HG02623 (cell line): ENCODE results near the gene GPD2.
"Not testable (repeated sequence)": the region's sequence is repeated elsewhere in the genome, so short reads cannot be mapped to it uniquely, and the experiment has no call there.

Experiments used
- ATAC-seq: cut with Tn5 transposase; IDR thresholded peaks from one replicate; pipeline ENCODE4 v1.9.1; 2021; ENCODE audit warnings: moderate library complexity; ENCODE audit not compliant: unreplicated experiment

Gene GPD2

GRCh38 chr2:156522864-156523440 lies 86.8 kb downstream of the GPD2 start:
- ATAC-seq = no peak

GRCh38 chr2:156526950-156527636 lies 90.9 kb downstream of the GPD2 start:
- peak; percentile 85 for ATAC-seq

- not testable (repeated sequence) for ATAC-seq
These were observed 92.4 kb downstream of the GPD2 start for GRCh38 chr2:156528583-156528982.

DNA sequence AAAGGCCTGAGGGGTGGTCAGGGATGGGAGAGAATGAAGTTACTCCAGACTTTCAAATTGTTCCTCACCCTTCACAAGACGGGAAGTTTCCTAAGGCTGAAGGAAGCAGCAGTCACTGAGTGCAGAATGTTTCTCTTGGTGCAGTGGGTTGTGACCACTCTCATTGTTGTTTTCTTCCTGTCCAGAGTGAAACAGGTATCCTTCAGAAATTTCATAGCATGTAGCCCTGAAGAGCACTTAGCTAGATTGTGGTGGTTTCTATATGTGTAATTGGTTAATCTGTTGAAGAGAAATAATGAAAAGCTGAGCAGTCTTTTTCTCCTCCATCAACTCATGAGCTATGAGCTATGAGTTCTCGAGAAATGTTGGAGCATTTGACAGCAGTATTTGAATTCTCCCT lies 96.8 kb downstream of the GPD2 start:
- peak; percentile 55 for ATAC-seq

- no peak for ATAC-seq
These were observed 100.4 kb downstream of the GPD2 start for GRCh38 chr2:156536534-156536933.

- no peak for ATAC-seq
These were observed 101.0 kb downstream of the GPD2 start for GRCh38 chr2:156537141-156537540.

GRCh38 chr2:156538083-156538504 lies 101.9 kb downstream of the GPD2 start:
- ATAC-seq = peak; percentile 56

GRCh38 chr2:156539086-156539860 lies 103.1 kb downstream of the GPD2 start:
- ATAC-seq = no peak

DNA sequence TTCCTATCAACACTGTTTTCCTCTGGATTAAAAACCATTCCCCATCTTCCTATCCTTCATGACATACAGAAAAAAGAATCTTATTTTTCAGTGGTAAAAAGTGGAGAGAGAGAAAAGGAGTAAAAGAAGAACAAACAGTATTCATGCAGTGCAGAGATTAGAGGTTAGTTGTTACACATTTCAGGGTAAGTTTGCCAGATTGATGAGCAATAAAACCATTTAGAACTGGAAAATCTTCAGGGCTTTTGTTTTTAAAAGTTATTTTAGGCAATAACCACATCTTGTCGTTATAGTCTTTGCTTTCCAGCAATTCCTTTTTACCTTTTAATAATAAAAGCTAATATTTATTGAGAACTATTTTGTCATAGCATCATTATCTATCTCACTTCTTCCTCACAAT lies 104.5 kb downstream of the GPD2 start:
- ATAC-seq = no peak

- ATAC-seq = peak; percentile 49
These were observed 105.0 kb downstream of the GPD2 start for GRCh38 chr2:156541229-156541628.

- no peak for ATAC-seq
These were observed 105.5 kb downstream of the GPD2 start for GRCh38 chr2:156541706-156542105.

- ATAC-seq = no peak
These were observed 112.2 kb downstream of the GPD2 start for GRCh38 chr2:156548413-156548812.

GRCh38 chr2:156553714-156554442 lies 117.7 kb downstream of the GPD2 start:
- no peak for ATAC-seq

- ATAC-seq = no peak
These were observed 125.1 kb downstream of the GPD2 start for GRCh38 chr2:156561326-156561725.

GRCh38 chr2:156562124-156562523 lies 125.9 kb downstream of the GPD2 start:
- no peak for ATAC-seq

DNA sequence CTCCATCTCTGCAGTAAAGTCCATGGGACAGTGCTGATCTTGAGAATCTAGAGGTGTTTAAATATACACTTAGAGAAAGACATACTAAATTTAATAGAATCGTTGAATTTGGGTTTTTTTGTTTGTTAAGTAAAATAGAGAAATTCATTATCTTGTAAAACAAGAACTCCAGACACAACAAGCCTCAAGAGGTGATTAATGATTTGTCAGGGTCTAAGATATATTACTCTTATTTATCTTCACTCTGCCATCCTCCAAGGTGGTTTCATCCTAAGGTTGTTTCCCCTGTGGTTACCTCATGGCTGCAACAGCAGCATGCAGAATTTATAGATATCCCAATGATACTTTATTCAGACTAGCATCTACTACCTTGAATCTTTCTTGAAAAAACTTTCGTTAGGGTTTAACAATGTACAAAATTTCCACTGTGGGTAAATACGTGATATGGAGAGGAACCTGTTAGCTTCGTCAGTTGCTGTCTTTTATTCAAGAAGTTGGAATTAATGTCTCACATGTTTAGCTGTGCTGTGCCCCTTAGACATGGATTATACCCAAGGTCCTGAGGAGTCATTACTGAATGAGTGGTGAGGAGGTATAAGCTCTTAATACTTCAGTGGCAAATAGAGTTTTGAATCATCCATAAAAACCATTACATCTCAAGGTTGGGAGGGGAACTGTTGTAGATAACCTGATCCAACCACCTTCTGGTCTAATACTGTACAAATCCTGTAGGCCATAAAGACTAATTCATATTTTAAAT lies 128.0 kb downstream of the GPD2 start:
- ATAC-seq = no peak

DNA sequence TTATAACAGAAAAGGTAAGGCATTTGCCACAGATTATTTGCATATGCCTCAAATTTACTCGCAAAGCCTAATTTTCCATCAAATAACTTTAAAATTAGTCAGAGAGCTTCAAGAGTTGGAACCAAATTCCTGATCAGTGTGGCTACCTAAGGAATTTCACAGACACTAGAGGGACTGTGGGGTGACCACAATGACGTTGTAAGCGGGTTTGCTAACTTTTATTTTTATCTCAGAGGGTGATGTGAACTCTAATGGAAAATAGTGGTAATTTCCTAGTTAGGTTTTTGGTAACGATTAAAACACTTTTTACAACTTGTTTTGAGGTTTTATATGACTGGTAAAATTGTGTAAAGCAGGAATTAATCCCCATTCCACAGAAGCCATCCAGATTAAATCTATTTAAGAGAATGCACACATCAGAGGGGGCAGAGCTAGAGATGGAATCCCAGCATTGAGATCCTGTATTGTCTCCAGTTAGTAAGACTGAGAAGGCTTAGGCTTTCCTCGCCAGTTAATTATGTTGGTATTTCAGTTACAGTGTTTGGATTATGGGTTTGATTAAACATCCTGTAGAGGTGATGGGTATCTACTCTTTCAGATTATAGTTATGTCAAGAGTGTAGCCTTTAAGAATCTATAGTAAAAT lies 129.0 kb downstream of the GPD2 start:
- ATAC-seq = no peak

DNA sequence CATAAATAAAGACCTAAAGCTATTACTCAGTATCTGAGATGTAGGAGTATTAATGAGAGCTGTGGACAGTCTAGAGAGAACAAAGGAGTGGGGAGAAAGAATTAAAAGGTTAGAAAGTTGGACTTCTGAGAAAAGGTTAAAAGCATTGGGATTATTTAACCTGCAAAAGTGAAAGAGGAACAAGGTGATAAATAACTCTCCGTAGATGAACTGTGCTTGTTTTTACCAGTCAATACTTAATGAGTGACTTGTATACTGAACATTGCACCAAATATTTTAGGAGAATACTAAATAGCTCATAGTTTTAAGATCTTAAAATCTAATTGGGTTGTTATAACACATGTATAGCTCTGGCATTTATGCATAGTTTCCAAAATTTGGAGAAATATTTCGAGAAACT lies 137.5 kb downstream of the GPD2 start:
- ATAC-seq = peak; percentile 80

GRCh38 chr2:156574112-156574511 lies 137.9 kb downstream of the GPD2 start:
- no peak for ATAC-seq

GRCh38 chr2:156576005-156576404 lies 139.8 kb downstream of the GPD2 start:
- ATAC-seq = no peak
